Measurements from ENCODE around the gene PALS1. TPM values are rescaled to one million over a fixed set of nuclear protein-coding genes. Genes with fewer than 3 reads are reported as not detected.
A peak's percentile ranks its signal among the peaks of the same experiment; 100 is the strongest.
"Not testable (repeated sequence)": the region's sequence is repeated elsewhere in the genome, so short reads cannot be mapped to it uniquely, and the experiment has no call there.

The PALS1 gene
- total and polyA plus RNA-seq, 2 experiments from 2014 or later, result 11.6 to 38.1 TPM

- Histone ChIP-seq H3K4me1 (ENCODE audit: insufficient read depth) (peaks cover 27% of the 10 kb centered on the region), H4K20me1 (ENCODE audit: insufficient read depth, poor library complexity, severe bottlenecking) (peaks cover 3% of the 10 kb centered on the region), H3K27me3 (no peaks in the 10 kb centered on the region)
Measured at GRCh38 chr14:67270933-67271332, 29.7 kb downstream of the PALS1 start.

GRCh38 chr14:67273281-67273680 is 32.0 kb downstream of the PALS1 start:
- peaks cover 74% of the 10 kb centered on the region for H3K79me2 ChIP-seq
- H3K27ac ChIP-seq; H3K36me3 ChIP-seq (replicated peaks; ENCODE audit: insufficient read depth, low read depth); DNase-seq (ENCODE audit: low spot score); H3K27me3 ChIP-seq; H3K9me2 ChIP-seq (replicated peaks; ENCODE audit: insufficient read depth); H3K4me2 ChIP-seq; H3K4me3 ChIP-seq; H2AFZ ChIP-seq; H4K20me1 ChIP-seq (ENCODE audit: insufficient read depth, poor library complexity, severe bottlenecking); H3K9me3 ChIP-seq (ENCODE audit: low read depth): not testable (repeated sequence)
- WGBS (ENCODE audit: low lambda C conversion rate, missing lambda C conversion rate), result 98% methylated on average over 3 of the region's 3 CpGs
- peaks cover 38% of the 10 kb centered on the region for H3K4me1 ChIP-seq (ENCODE audit: insufficient read depth)

More at GRCh38 chr14:67270933-67271332, 29.7 kb downstream of the PALS1 start:
- 92% methylated on average over 3 of the region's 3 CpGs for WGBS (ENCODE audit: low lambda C conversion rate, missing lambda C conversion rate)
- Histone ChIP-seq H3K36me3 (replicated peaks; ENCODE audit: insufficient read depth, low read depth) (no peaks in the 10 kb centered on the region), H2AFZ (no peak overlapping the region), H3K9me2 (replicated peaks; ENCODE audit: insufficient read depth) (no peaks in the 10 kb centered on the region), H3K9me3 (ENCODE audit: low read depth) (no peaks in the 10 kb centered on the region), H3K4me2 (no peak overlapping the region), H3K27ac (peak overlapping the region; percentile 63), H3K79me2 (peaks cover 76% of the 10 kb centered on the region), H3K4me3 (no peak overlapping the region)
- TF ChIP-seq EZH2phosphoT487 (IDR thresholded peaks at IDR 0.05; ENCODE audit: low read depth, severe bottlenecking, unreplicated experiment), result no peak
- no peak for TF ChIP-seq CTCF (IDR thresholded peaks at IDR 0.05; ENCODE audit: poor library complexity)
- no peak for TF ChIP-seq EZH2 (IDR thresholded peaks at IDR 0.05; ENCODE audit: borderline replicate concordance)
- no peak for DNase-seq (ENCODE audit: low spot score)

GRCh38 chr14:67276131-67276530 is 34.9 kb downstream of the PALS1 start:
- no peak for TF ChIP-seq CTCF (IDR thresholded peaks at IDR 0.05; ENCODE audit: poor library complexity)
- no peak for TF ChIP-seq EZH2phosphoT487 (IDR thresholded peaks at IDR 0.05; ENCODE audit: low read depth, severe bottlenecking, unreplicated experiment)
- TF ChIP-seq EZH2 (IDR thresholded peaks at IDR 0.05; ENCODE audit: borderline replicate concordance), result no peak
- peak overlapping the region; percentile 17 for H3K27ac ChIP-seq
- peaks cover 78% of the 10 kb centered on the region for H3K79me2 ChIP-seq
- peaks cover 3% of the 10 kb centered on the region for H4K20me1 ChIP-seq (ENCODE audit: insufficient read depth, poor library complexity, severe bottlenecking)
- no peak overlapping the region for H3K4me3 ChIP-seq
- DNase-seq (ENCODE audit: low spot score), result no peak
- no peaks in the 10 kb centered on the region for H3K9me3 ChIP-seq (ENCODE audit: low read depth)
- no peaks in the 10 kb centered on the region for H3K27me3 ChIP-seq
- H3K36me3 ChIP-seq (replicated peaks; ENCODE audit: insufficient read depth, low read depth), result no peaks in the 10 kb centered on the region
- H3K4me2 ChIP-seq, result no peak overlapping the region
- H3K9me2 ChIP-seq (replicated peaks; ENCODE audit: insufficient read depth), result no peaks in the 10 kb centered on the region
- H3K4me1 ChIP-seq (ENCODE audit: insufficient read depth), result peaks cover 15% of the 10 kb centered on the region
- H2AFZ ChIP-seq, result no peak overlapping the region

- DNase-seq (ENCODE audit: low spot score), result no peak
- Histone ChIP-seq H3K36me3 (replicated peaks; ENCODE audit: insufficient read depth, low read depth) (no peaks in the 10 kb centered on the region), H3K9me2 (replicated peaks; ENCODE audit: insufficient read depth) (no peaks in the 10 kb centered on the region), H3K79me2 (peaks cover 62% of the 10 kb centered on the region), H3K4me1 (ENCODE audit: insufficient read depth) (peaks cover 15% of the 10 kb centered on the region), H3K4me3 (no peak overlapping the region), H3K27ac (no peak overlapping the region), H3K27me3 (no peaks in the 10 kb centered on the region), H3K9me3 (ENCODE audit: low read depth) (no peaks in the 10 kb centered on the region), H3K4me2 (no peak overlapping the region), H2AFZ (no peak overlapping the region), H4K20me1 (ENCODE audit: insufficient read depth, poor library complexity, severe bottlenecking) (peaks cover 3% of the 10 kb centered on the region)
- WGBS (ENCODE audit: low lambda C conversion rate, missing lambda C conversion rate), result 97% methylated on average over 2 of the region's 2 CpGs
- TF ChIP-seq EZH2 (IDR thresholded peaks at IDR 0.05; ENCODE audit: borderline replicate concordance) (no peak), CTCF (IDR thresholded peaks at IDR 0.05; ENCODE audit: poor library complexity) (no peak), EZH2phosphoT487 (IDR thresholded peaks at IDR 0.05; ENCODE audit: low read depth, severe bottlenecking, unreplicated experiment) (no peak)
Measured at GRCh38 chr14:67280506-67280905, 39.3 kb downstream of the PALS1 start.

Measured in hepatocyte (in vitro differentiated cells).